ENCODE results near the gene RGS11. TPM values are rescaled to one million over a fixed set of nuclear protein-coding genes. Genes with fewer than 3 reads are reported as not detected.
"Not testable (repeated sequence)": the region's sequence is repeated elsewhere in the genome, so short reads cannot be mapped to it uniquely, and the experiment has no call there.

RGS11 gene
- polyA plus RNA-seq, 12 donors: 0.59 to 9.0 (median 1.2) TPM; not detected in 1

DNA sequence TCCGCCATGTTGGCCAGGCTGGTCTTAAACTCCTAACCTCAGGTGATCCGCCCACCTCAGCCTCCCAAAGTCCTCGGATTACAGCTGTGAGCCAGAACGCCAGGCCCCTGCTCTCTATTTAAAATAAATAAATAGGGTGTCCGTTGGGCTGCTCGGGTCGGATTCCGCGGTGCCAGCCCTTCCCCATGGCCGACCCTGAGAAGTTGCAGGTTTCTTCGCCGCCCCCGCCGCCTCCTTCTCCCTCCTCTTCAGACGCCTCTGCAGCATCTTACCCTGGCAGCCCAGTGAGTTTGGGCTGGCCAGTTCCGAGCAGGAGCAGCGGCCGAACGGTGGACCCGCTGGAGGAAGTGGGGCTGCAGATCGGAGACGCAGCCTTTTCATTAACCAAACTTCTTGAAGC lies 44.8 kb downstream of the RGS11 start:
- DNase-seq: no peak

DNA sequence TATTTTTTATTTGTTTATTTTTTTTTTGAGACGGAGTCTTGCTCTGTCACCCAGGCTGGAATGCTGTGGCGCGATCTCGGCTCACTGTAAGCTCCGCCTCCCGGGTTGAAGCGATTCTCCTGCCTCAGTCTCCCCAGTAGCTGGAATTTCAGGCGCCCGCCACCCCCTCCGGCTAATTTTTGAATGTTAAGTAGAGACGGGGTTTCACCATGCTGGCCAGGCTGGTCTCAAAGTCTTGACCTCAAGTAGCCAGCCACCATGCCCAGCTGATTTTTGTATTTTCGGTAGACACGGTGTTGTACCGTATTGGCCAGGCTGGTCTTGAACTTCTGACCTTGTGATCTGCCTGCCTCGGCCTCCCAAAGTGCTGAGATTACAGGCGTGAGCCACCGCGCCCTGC lies 45.4 kb downstream of the RGS11 start:
- not testable (repeated sequence) for DNase-seq

DNA sequence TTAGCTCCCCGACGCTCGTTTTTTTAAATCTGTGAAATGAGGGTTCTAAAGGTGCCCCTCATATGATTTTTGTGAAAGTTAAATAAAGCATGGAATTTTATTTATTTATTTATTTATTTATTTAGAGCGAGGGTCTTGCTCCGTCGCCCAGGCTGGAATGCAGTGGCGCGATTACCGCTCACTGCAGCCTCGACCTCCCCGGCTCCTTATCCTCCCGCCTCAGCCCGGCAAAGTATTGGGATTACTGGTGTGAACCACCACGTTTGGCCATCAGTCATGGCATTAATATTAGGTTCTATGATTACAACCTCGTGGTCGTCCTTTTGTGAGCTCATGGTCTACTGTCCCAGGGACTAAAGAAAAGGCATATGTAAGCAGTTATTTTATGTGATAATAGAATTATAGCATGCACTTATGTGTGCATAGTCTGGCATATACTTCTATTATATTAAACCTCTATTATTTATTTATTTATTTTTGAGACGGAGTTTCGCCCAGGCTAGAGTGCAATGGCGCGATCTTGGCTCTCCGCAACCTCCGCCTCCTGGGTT lies 45.9 kb downstream of the RGS11 start:
- DNase-seq: no peak

DNA sequence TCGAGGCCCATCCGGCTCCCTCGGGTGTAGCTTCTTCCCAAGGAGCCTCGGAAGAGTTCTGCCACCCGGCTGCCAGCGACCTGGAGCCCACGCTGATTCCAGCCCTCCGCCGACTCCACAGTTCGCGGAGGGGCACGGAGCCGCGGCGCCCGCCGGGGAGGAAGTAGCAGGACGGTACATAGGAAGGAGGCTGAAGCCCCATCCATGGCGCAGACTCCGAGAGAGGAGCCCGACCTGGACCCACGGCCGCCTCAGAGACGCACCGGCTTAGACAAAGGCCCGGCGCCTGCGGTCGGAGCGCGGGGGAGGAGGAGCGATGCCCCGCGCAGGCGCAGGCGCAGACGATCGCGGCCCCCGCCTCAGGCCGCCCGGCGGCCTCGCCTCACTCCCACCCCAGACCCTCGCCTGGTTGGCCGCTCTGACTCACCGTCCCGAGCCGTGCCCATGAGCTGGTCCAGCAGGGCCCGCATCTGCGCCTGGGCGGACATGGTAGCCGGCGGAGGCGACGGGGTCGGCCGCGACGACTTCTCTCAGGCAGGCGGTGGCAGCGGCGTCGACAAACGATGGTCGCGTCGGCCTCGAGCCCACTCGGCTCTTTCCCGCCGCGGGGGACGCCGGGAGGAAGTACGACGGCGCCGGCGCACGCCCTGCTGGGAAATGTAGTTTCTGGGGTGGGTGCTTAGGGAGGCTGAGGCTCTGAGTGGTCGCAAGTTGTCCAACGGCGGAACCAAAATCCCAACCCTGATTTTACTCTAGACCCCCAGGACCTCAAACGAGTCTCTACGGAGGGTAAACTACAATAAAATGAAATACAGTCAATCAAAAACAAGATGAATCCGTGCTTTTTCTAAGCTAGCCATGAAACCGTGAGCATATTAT lies 46.7 kb downstream of the RGS11 start, which contains the start of gene LUC7L:
TSS of gene LUC7L (minus strand) at position 598 of the 879 bp plus-strand sequence. CDS start at position 488, 110 bp downstream.
- peak; percentile 93 for DNase-seq

DNA sequence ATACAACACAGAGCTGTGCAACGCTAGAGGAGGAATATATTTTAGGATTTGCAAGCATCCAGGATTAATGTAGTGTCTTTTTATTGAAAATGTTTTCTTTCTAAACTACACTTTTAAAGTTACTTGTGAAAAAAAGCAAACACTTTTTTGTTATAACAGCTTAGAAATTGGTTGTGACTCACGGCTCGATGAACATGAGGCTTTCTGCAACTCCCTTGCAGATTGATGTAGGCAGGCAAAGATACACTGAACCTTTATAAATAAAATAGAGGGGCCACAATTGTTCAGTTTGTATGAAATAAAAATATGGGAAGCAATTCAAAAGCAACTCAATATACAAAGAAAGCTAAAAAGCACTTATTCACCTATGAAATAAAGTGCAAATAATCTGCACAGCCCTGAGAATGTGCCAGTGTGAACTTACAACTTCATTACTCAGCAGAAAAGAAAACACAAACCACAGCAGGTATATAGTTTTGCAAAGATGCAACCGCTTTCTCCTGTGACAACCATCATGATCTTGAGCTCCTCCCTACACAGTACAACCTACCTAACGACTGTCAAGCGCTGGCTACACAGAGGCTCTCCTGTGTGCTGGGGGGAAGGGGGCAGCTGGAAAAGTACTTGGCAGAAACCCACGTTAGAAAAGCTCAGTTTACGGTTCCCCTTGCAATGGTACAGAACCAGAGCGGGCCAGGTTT lies 47.4 kb downstream of the RGS11 start:
- no peak for DNase-seq

DNA sequence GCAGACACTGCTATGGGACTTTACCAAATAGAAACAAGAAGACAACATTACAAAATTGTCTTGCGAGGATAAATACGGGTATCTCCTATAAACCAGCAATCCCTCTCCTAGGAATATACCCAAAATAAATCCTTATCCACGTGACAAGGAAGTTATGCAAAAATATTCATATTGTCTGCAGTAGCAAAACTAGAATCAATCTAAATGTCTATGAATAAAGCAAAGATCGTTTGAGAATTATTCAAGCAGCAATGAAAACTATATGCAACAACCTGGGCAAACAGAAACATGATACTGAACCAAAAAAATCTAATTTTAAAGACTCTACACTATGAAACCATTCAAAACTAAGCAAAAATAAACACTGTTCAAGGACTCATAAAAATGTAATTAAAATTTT lies 55.7 kb downstream of the RGS11 start:
- DNase-seq: no peak

Other genes with a start within 250 kb of the RGS11 start
- 10 to 100 TPM in 1 of 12 donors, 1 to 10 TPM in 10, not detected in 1; 6.0 to 13.5 (median 7.8) TPM for gene POLR3K, start 222.3 kb downstream of the RGS11 start, polyA plus RNA-seq (ENCODE audit: insufficient read length in 12 of 12)
- gene SNRNP25, start 222.1 kb downstream of the RGS11 start, polyA plus RNA-seq (ENCODE audit: insufficient read length in 12 of 12): 10 to 100 TPM in 11 of 12 donors, not detected in 1; 19.6 to 39.7 (median 23.7) TPM
- gene RHBDF1, start 203.3 kb downstream of the RGS11 start, polyA plus RNA-seq (ENCODE audit: insufficient read length in 12 of 12): 10 to 100 TPM in 11 of 12 donors, not detected in 1; 31.2 to 66.9 (median 42.5) TPM
- 10 to 100 TPM in 11 of 12 donors, not detected in 1; 16.8 to 38.1 (median 24.6) TPM for gene MPG, start 197.7 kb downstream of the RGS11 start, polyA plus RNA-seq (ENCODE audit: insufficient read length in 12 of 12)
- 10 to 100 TPM in 11 of 12 donors, not detected in 1; 22.2 to 38.6 (median 24.9) TPM for gene NPRL3, start 137.3 kb downstream of the RGS11 start, polyA plus RNA-seq (ENCODE audit: insufficient read length in 12 of 12)
- gene HBZ, start 123.3 kb downstream of the RGS11 start, polyA plus RNA-seq (ENCODE audit: insufficient read length in 12 of 12): 10 to 100 TPM in 2 of 12 donors, 1 to 10 TPM in 7, under 1 TPM in 1, not detected in 2; 0.39 to 18.1 (median 2.9) TPM
- 10 to 100 TPM in 4 of 12 donors, 1 to 10 TPM in 6, not detected in 2; 1.5 to 22.3 (median 6.9) TPM for gene HBM, start 110.0 kb downstream of the RGS11 start, polyA plus RNA-seq (ENCODE audit: insufficient read length in 12 of 12)
- gene HBA2, start 103.1 kb downstream of the RGS11 start, polyA plus RNA-seq (ENCODE audit: insufficient read length in 12 of 12): over 10,000 TPM in 1 of 12 donors, 1,000 to 10,000 TPM in 9, 100 to 1,000 TPM in 1, not detected in 1; 758 to 11,097 (median 3,094) TPM
- over 10,000 TPM in 1 of 12 donors, 1,000 to 10,000 TPM in 9, 100 to 1,000 TPM in 2; 512 to 13,335 (median 2,461) TPM for gene HBA1, start 99.3 kb downstream of the RGS11 start, polyA plus RNA-seq (ENCODE audit: insufficient read length in 12 of 12)
- gene HBQ1, start 95.5 kb downstream of the RGS11 start, polyA plus RNA-seq (ENCODE audit: insufficient read length in 12 of 12): 1 to 10 TPM in 3 of 12 donors, under 1 TPM in 7, not detected in 2; 0.35 to 5.6 (median 0.67) TPM
- 100 to 1,000 TPM in 2 of 12 donors, 10 to 100 TPM in 9, not detected in 1; 52.4 to 116 (median 67.1) TPM for gene LUC7L, start 46.5 kb downstream of the RGS11 start, polyA plus RNA-seq (ENCODE audit: insufficient read length in 12 of 12)
- gene FAM234A, start 41.1 kb downstream of the RGS11 start, polyA plus RNA-seq (ENCODE audit: insufficient read length in 12 of 12): 10 to 100 TPM in 11 of 12 donors, not detected in 1; 26.7 to 74.6 (median 38.5) TPM
- gene ARHGDIG, start 4.6 kb upstream of the RGS11 start, polyA plus RNA-seq (ENCODE audit: insufficient read length in 12 of 12): 1 to 10 TPM in 3 of 12 donors, under 1 TPM in 6, not detected in 3; 0.53 to 2.4 (median 0.93) TPM
- gene PDIA2, start 7.2 kb upstream of the RGS11 start, polyA plus RNA-seq (ENCODE audit: insufficient read length in 12 of 12): 1 to 10 TPM in 4 of 12 donors, under 1 TPM in 6, not detected in 2; 0.27 to 2.4 (median 0.75) TPM
- gene AXIN1, start 76.8 kb upstream of the RGS11 start, polyA plus RNA-seq (ENCODE audit: insufficient read length in 12 of 12): 10 to 100 TPM in 7 of 12 donors, 1 to 10 TPM in 4, not detected in 1; 8.1 to 21.7 (median 10.7) TPM
- gene MRPL28, start 94.6 kb upstream of the RGS11 start, polyA plus RNA-seq (ENCODE audit: insufficient read length in 12 of 12): 10 to 100 TPM in 11 of 12 donors, not detected in 1; 31.5 to 51.3 (median 36.6) TPM
- 10 to 100 TPM in 11 of 12 donors, not detected in 1; 18.0 to 38.6 (median 23.1) TPM for gene PGAP6, start 106.0 kb upstream of the RGS11 start, polyA plus RNA-seq (ENCODE audit: insufficient read length in 12 of 12)
- 100 to 1,000 TPM in 2 of 12 donors, 10 to 100 TPM in 9, not detected in 1; 50.6 to 158 (median 70.1) TPM for gene NME4, start 121.3 kb upstream of the RGS11 start, polyA plus RNA-seq (ENCODE audit: insufficient read length in 12 of 12)
- gene DECR2, start 125.9 kb upstream of the RGS11 start, polyA plus RNA-seq (ENCODE audit: insufficient read length in 12 of 12): 10 to 100 TPM in 6 of 12 donors, 1 to 10 TPM in 5, not detected in 1; 7.7 to 26.3 (median 11.0) TPM
- gene RAB11FIP3, start 149.7 kb upstream of the RGS11 start, polyA plus RNA-seq (ENCODE audit: insufficient read length in 12 of 12): 10 to 100 TPM in 11 of 12 donors, not detected in 1; 20.7 to 47.1 (median 27.6) TPM